Spleen (tissue), 3 donors: ENCODE measurements around the gene NRCAM.

Experiments
- POLR2A ChIP-seq, 3 donors: fragments of 450-650 bp; IDR thresholded peaks; one replicate each; pipeline ENCODE4 v1.5.1; 2017; ENCODE audit warnings: antibody characterized with exemption in 3 of 3, mild to moderate bottlenecking in 1 of 3
- POLR2AphosphoS5 ChIP-seq, 3 donors: sonication (generic); formaldehyde crosslinking; IDR thresholded peaks; one replicate each; pipeline ENCODE4 v1.5.1; 2017; ENCODE audit warnings: antibody characterized with exemption in 3 of 3

DNA sequence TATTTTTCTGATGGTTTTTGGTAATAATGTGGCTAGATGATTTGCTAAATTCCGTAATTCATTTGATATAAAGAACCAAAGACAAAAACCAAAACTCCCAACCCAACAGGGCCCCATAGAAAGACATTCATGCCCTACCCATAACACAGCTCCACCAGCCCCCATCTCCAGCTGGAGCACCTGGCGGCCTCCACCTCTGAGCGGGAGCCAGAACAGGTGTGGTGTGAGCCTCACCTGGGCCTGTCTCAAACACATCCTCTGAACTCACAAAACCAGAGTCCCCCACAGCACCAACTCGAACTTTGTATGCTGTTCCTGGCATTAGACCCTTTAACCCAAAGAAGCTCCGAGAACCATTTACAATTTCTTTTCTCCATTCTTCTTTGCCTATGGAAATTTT, 289.5 kb downstream of the NRCAM start:
- no peak for TF ChIP-seq POLR2AphosphoS5 (IDR thresholded peaks at IDR 0.05)
- no peak for TF ChIP-seq POLR2A (IDR thresholded peaks at IDR 0.05)
